ENCODE data around the gene TBC1D14. TPM values are rescaled to one million over a fixed set of nuclear protein-coding genes. Genes with fewer than 3 reads are reported as not detected.

The TBC1D14 gene
- total RNA-seq, 1 experiment from 2014 or later = 50.2 TPM

DNA sequence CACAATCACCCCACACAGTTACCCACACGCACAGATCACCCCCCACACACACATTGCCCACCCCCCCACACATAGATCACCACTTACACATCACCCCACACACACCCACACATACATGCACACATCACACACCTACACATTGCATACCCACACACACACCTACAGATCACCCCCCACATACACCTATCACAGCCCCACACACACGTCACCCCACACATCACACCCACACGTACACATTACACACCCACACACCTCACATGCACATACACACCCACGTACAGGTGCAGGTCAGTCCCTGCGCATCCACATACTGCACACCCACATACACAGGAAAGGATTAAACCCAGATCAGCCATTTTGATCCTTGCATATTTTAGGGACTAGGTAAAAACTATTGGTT, 118.3 kb downstream of the TBC1D14 start:
- Mint-ChIP-seq H3K27me3 (ENCODE audit: low read depth) (no peaks in the 10 kb centered on the region), H3K9me3 (no peaks in the 10 kb centered on the region; a peak in 1 of 5 replicates), H3K4me1 (peaks cover 0 to 13% of the 10 kb centered on the region in 2 experiments; a peak in 2 of 4 replicates), H3K36me3 (ENCODE audit: insufficient read depth in 1 of 3, low read depth in 3 of 3) (peaks cover 30 to 69% (median 66%) of the 10 kb centered on the region in 3 experiments), H3K27ac (0 out of 7 replicates have a peak overlapping the region, but pooled peaks of 1 of the 3 experiments have one; percentile 26), H3K4me3 (no peak overlapping the region)
- no peaks in the 10 kb centered on the region for H3K79me2 ChIP-seq (ENCODE audit: insufficient read depth, low read length)
- no peak overlapping the region for H3K14ac ChIP-seq (ENCODE audit: insufficient read depth, low read length)
- H2BK120ac ChIP-seq (ENCODE audit: low read depth, low read length, poor library complexity, severe bottlenecking) = no peak overlapping the region
- H4K5ac ChIP-seq (ENCODE audit: insufficient read length, low read depth, low read length) = no peak overlapping the region
- H3K4ac ChIP-seq (ENCODE audit: low read depth, low read length) = no peak overlapping the region
- no peak overlapping the region for H3K23ac ChIP-seq (ENCODE audit: insufficient read length, low read depth, low read length)
- H3K27ac ChIP-seq (ENCODE audit: insufficient read length, low read depth, low read length) = no peak overlapping the region
- no peak overlapping the region for H2AFZ ChIP-seq (ENCODE audit: low read length)
- no peak for DNase-seq
- H2BK20ac ChIP-seq (ENCODE audit: low read depth, low read length, poor library complexity, severe bottlenecking) = no peak overlapping the region
- H3K18ac ChIP-seq (ENCODE audit: insufficient read length, low read depth, low read length) = no peak overlapping the region
- H2AK5ac ChIP-seq (ENCODE audit: insufficient read length, low read length) = no peak overlapping the region
- H3K9me3 ChIP-seq (ENCODE audit: control insufficient read depth, low read depth, low read length) = no peaks in the 10 kb centered on the region
- H2BK15ac ChIP-seq (ENCODE audit: low read depth, low read length) = no peak overlapping the region
- TF ChIP-seq, protein P1, sequence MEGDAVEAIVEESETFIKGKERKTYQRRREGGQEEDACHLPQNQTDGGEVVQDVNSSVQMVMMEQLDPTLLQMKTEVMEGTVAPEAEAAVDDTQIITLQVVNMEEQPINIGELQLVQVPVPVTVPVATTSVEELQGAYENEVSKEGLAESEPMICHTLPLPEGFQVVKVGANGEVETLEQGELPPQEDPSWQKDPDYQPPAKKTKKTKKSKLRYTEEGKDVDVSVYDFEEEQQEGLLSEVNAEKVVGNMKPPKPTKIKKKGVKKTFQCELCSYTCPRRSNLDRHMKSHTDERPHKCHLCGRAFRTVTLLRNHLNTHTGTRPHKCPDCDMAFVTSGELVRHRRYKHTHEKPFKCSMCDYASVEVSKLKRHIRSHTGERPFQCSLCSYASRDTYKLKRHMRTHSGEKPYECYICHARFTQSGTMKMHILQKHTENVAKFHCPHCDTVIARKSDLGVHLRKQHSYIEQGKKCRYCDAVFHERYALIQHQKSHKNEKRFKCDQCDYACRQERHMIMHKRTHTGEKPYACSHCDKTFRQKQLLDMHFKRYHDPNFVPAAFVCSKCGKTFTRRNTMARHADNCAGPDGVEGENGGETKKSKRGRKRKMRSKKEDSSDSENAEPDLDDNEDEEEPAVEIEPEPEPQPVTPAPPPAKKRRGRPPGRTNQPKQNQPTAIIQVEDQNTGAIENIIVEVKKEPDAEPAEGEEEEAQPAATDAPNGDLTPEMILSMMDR (conservative IDR thresholded peaks at IDR 0.05) = no peak
- no peaks in the 10 kb centered on the region for H4K20me1 ChIP-seq (ENCODE audit: control insufficient read depth, insufficient read depth, insufficient read length)
- H4K8ac ChIP-seq (replicated peaks; ENCODE audit: insufficient read length, low read depth, low read length) = no peak overlapping the region
- H2BK5ac ChIP-seq (ENCODE audit: insufficient read length, low read length) = no peak overlapping the region
- 100% methylated on average over 2 of the region's 5 CpGs for WGBS (ENCODE audit: extremely low coverage, insufficient read length, low lambda C conversion rate)
- H3T11ph ChIP-seq (ENCODE audit: low read length) = no peak overlapping the region
- no peak overlapping the region for H4K91ac ChIP-seq (ENCODE audit: insufficient read length, low read depth, low read length)
- no peaks in the 10 kb centered on the region; the same call in 1 of the 2 replicates for H3K4me1 ChIP-seq (ENCODE audit: insufficient read depth, low read length)
- no peak overlapping the region for H2BK12ac ChIP-seq (ENCODE audit: insufficient read length, low read depth, low read length)
- H3K27me3 ChIP-seq (ENCODE audit: insufficient read depth, low read length) = no peaks in the 10 kb centered on the region
- H3K56ac ChIP-seq (ENCODE audit: insufficient read length, low read depth, low read length) = no peak overlapping the region
- no peaks in the 10 kb centered on the region for H3K23me2 ChIP-seq (ENCODE audit: insufficient read length, low read depth, low read length, poor library complexity, severe bottlenecking)
- H3K9ac ChIP-seq (ENCODE audit: extremely low read depth, insufficient read length, low read length) = no peak overlapping the region
- no peak overlapping the region for H3K4me2 ChIP-seq (ENCODE audit: insufficient read depth, insufficient read length, low read length)
- no peaks in the 10 kb centered on the region for H3K79me1 ChIP-seq (ENCODE audit: insufficient read depth, low read depth, low read length, poor library complexity, severe bottlenecking)
